Loucy (cell line): ENCODE measurements around the gene ESYT2.
"Not testable (repeated sequence)": the region's sequence is repeated elsewhere in the genome, so short reads cannot be mapped to it uniquely, and the experiment has no call there.

ENCODE experiments used
- H2AFZ ChIP-seq: fragments of 200-600 bp; sonication (generic); 2 replicates; pipeline ENCODE4 v1.6.0; 2016; ENCODE audit warnings: antibody characterized with exemption, mild to moderate bottlenecking, low read length, moderate library complexity
- H3F3A ChIP-seq: fragments of 200-600 bp; 2 replicates; pipeline ENCODE4 v1.6.0; 2016; ENCODE audit warnings: antibody characterized with exemption, low read depth, mild to moderate bottlenecking
- H3K27me3 ChIP-seq: fragments of 200-600 bp; sonication (generic); 2 replicates; pipeline ENCODE4 v1.6.1; 2014; ENCODE audit warnings: low read length, mild to moderate bottlenecking; ENCODE audit not compliant: insufficient read depth, poor library complexity, severe bottlenecking
- H3K36me3 ChIP-seq: fragments of 200-600 bp; sonication (generic); 2 replicates; pipeline ENCODE4 v1.6.1; 2016; ENCODE audit warnings: low read length; ENCODE audit not compliant: insufficient read depth
- H3K4me1 ChIP-seq: fragments of 200-600 bp; sonication (generic); 2 replicates; pipeline ENCODE4 v1.5.1; 2014; ENCODE audit warnings: low read length, mild to moderate bottlenecking; ENCODE audit not compliant: insufficient read depth, poor library complexity, severe bottlenecking
- H3K4me2 ChIP-seq: fragments of 200-600 bp; sonication (generic); 2 replicates; pipeline ENCODE4 v1.6.0; 2014; ENCODE audit warnings: antibody characterized with exemption, low read length, low read depth, mild to moderate bottlenecking; ENCODE audit not compliant: poor library complexity, severe bottlenecking
- H3K4me3 ChIP-seq: fragments of 200-600 bp; sonication (generic); 2 replicates; pipeline ENCODE4 v1.5.1; 2014; ENCODE audit warnings: low read length, mild to moderate bottlenecking, mixed read lengths; ENCODE audit not compliant: poor library complexity, severe bottlenecking
- H3K79me2 ChIP-seq: fragments of 200-600 bp; sonication (generic); 2 replicates; pipeline ENCODE4 v1.6.1; 2014; ENCODE audit warnings: low read length; ENCODE audit not compliant: insufficient read depth
- H3K9ac ChIP-seq: fragments of 200-600 bp; sonication (generic); 2 replicates; pipeline ENCODE4 v1.6.0; 2014; ENCODE audit warnings: mild to moderate bottlenecking, low read depth, low read length, moderate library complexity; ENCODE audit not compliant: poor library complexity, severe bottlenecking
- H3K9me2 ChIP-seq: fragments of 200-600 bp; sonication (generic); replicated peaks from 2 replicates; pipeline ENCODE4 v1.6.1; 2016; ENCODE audit warnings: low read depth, low read length, mixed read lengths
- H3K9me3 ChIP-seq: fragments of 200-600 bp; sonication (generic); 2 replicates; pipeline ENCODE4 v1.6.1; 2014; ENCODE audit warnings: mild to moderate bottlenecking, antibody characterized with exemption, low read length, low read depth; ENCODE audit not compliant: insufficient read depth
- H4K20me1 ChIP-seq: fragments of 200-600 bp; sonication (generic); 2 replicates; pipeline ENCODE4 v1.6.0; 2014; ENCODE audit warnings: antibody characterized with exemption, low read length, mild to moderate bottlenecking; ENCODE audit not compliant: insufficient read depth, poor library complexity, severe bottlenecking
- EZH2phosphoT487 ChIP-seq: fragments of 200-600 bp; IDR thresholded peaks from 2 replicates; pipeline ENCODE4 v1.6.1; 2018; ENCODE audit warnings: antibody characterized with exemption, mild to moderate bottlenecking, moderate library complexity, borderline replicate concordance
- TF ChIP-seq, protein P1 (sequence below): fragments of 200-600 bp; sonication (generic); conservative IDR thresholded peaks from 2 replicates; pipeline ENCODE4 v1.5.1; 2014; ENCODE audit warnings: mild to moderate bottlenecking, antibody characterized with exemption, low read length

The ESYT2 gene, protein sequence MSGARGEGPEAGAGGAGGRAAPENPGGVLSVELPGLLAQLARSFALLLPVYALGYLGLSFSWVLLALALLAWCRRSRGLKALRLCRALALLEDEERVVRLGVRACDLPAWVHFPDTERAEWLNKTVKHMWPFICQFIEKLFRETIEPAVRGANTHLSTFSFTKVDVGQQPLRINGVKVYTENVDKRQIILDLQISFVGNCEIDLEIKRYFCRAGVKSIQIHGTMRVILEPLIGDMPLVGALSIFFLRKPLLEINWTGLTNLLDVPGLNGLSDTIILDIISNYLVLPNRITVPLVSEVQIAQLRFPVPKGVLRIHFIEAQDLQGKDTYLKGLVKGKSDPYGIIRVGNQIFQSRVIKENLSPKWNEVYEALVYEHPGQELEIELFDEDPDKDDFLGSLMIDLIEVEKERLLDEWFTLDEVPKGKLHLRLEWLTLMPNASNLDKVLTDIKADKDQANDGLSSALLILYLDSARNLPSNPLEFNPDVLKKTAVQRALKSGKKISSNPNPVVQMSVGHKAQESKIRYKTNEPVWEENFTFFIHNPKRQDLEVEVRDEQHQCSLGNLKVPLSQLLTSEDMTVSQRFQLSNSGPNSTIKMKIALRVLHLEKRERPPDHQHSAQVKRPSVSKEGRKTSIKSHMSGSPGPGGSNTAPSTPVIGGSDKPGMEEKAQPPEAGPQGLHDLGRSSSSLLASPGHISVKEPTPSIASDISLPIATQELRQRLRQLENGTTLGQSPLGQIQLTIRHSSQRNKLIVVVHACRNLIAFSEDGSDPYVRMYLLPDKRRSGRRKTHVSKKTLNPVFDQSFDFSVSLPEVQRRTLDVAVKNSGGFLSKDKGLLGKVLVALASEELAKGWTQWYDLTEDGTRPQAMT

DNA sequence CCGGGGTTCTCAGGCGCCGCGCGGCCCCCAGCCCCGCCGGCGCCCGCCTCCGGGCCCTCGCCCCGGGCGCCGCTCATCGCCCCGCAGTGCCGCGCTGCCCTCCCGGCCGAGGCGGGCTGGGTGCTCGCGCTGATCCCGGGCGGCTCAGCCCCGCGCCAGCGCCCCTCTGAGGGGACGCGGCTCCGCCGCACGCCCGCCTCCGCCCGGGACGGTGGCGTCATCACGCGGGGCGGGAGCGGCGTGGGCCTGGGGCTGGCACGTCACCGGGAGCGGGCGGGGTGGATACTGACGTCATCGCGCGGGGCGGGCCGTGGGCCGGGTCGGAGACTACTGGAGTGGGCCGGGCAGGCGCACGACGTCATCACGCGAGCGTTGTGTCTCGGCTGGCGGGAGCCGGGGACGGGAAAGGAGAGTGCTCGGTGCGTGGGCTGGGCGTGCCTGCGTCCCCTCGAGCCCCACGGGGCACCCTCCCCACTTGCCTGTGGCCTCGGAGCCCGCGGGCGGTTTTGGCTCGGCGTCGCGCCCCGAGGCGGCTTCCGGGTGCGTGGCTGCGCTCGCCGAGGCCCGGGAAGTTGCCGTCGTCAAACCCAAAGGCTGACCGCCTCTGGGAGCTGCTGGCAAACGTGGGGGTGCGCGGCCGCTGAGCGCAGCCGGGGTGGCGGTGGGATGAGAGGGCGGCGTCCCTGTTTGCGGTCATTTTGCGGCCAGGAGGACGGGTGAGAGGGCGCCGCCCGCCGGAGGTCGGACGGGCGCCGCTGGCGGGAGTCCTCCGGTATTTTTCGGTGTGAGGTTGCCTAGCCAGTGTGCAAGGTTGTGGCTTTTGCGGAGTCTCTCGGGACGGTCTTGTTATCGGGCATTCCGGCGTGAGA lies at the start of gene ESYT2:
ESYT2 (minus strand) TSS at position 168 of the 869 bp plus-strand sequence; CDS start at position 77, 91 bp downstream.
- H2AFZ ChIP-seq, result peak within 1 kb of the TSS; percentile 84
- no peaks in the 10 kb centered on the region for H3K27me3 ChIP-seq
- H3K4me2 ChIP-seq, result peak within 1 kb of the TSS; percentile 93
- TF ChIP-seq EZH2phosphoT487, result no peak
- TF ChIP-seq, protein P1, sequence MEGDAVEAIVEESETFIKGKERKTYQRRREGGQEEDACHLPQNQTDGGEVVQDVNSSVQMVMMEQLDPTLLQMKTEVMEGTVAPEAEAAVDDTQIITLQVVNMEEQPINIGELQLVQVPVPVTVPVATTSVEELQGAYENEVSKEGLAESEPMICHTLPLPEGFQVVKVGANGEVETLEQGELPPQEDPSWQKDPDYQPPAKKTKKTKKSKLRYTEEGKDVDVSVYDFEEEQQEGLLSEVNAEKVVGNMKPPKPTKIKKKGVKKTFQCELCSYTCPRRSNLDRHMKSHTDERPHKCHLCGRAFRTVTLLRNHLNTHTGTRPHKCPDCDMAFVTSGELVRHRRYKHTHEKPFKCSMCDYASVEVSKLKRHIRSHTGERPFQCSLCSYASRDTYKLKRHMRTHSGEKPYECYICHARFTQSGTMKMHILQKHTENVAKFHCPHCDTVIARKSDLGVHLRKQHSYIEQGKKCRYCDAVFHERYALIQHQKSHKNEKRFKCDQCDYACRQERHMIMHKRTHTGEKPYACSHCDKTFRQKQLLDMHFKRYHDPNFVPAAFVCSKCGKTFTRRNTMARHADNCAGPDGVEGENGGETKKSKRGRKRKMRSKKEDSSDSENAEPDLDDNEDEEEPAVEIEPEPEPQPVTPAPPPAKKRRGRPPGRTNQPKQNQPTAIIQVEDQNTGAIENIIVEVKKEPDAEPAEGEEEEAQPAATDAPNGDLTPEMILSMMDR, result peak; percentile 23; the same call in 1 of the 2 replicates
- H3F3A ChIP-seq, result 0 out of 2 replicates have a peak, but pooled peaks cover 7% of the 10 kb centered on the region
- H3K36me3 ChIP-seq, result no peaks in the 10 kb centered on the region
- no peaks in the 10 kb centered on the region for H3K9me3 ChIP-seq
- H3K9ac ChIP-seq, result peak within 1 kb of the TSS; percentile 89
- peaks cover 9% of the 10 kb centered on the region for H4K20me1 ChIP-seq
- H3K4me3 ChIP-seq, result peak within 1 kb of the TSS; percentile 77
- peaks cover 42% of the 10 kb centered on the region for H3K4me1 ChIP-seq
- H3K79me2 ChIP-seq, result peaks cover 45% of the 10 kb centered on the region
- no peaks in the 10 kb centered on the region for H3K9me2 ChIP-seq

DNA sequence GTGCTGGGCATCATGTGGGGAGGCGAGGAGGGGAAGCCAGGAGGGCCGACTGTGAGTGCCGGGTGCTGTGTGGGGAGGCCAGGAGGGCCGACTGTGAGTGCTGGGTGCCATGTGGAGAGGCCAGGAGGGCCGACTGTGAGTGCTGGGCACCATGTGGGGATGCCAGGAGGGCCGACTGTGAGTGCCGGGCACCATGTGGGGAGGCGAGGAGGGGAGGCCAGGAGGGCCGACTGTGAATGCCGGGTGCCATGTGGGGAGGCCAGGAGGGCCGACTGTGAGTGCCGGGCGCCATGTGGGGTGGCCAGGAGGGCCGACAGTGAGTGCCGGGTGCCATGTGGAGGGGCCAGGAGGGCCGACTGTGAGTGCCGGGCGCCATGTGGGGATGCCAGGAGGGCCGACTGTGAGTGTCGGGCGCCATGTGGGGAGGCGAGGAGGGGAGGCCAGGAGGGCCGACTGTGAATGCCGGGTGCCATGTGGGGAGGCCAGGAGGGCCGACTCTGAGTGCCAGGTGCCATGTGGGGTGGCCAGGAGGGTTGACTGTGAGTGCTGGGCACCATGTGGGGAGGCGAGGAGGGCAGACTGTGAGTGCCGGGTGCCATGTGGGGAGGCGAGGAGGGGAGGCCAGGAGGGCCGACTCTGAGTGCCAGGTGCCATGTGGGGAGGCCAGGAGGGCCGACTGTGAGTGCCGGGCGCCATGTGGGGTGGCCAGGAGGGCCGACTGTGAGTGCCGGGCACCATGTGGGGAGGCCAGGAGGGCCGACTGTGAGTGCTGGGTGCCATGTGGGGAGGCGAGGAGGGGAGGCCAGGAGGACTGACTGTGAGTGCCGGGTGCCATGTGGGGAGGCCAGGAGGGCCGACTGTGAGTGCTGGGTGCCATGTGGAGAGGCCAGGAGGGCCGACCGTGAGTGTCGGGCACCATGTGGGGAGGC lies 49.1 kb upstream of the ESYT2 start:
- H3K4me2 ChIP-seq, H3K36me3 ChIP-seq: not testable (repeated sequence)

DNA sequence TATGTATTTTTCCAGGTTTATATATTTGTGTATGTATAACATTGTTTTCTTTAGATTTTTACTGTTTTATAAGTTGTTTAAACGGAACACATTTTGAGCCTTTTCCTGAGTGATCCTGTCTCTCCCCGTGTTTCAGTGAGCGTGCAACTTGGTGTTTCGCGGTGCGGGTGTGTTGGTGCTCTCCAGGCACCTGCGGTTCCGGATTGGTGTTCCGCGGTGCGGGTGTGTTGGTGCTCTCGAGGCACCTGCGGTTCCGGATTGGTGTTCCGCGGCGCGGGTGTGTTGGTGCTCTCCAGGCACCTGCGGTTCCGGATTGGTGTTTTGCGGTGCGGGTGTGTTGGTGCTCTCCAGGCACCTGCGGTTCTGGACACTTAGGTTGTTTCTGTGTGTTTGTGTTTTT lies 47.7 kb upstream of the ESYT2 start:
- TF ChIP-seq EZH2phosphoT487, result no peak
- TF ChIP-seq, protein P1, result no peak

More for the DNA sequence above, 49.1 kb upstream of the ESYT2 start:
- not testable (repeated sequence) for H3K79me2 ChIP-seq, H3K4me1 ChIP-seq, H3K9me2 ChIP-seq, H4K20me1 ChIP-seq, H3K27me3 ChIP-seq, H3F3A ChIP-seq, H2AFZ ChIP-seq, H3K9me3 ChIP-seq, H3K9ac ChIP-seq, H3K4me3 ChIP-seq

More for the DNA sequence above, 47.7 kb upstream of the ESYT2 start:
- Histone ChIP-seq H3K36me3 (no peaks in the 10 kb centered on the region), H3K4me1 (no peaks in the 10 kb centered on the region), H2AFZ (no peak overlapping the region), H3K9ac (no peak overlapping the region), H3K27me3 (no peaks in the 10 kb centered on the region), H3K79me2 (no peaks in the 10 kb centered on the region), H3F3A (no peaks in the 10 kb centered on the region), H3K4me3 (no peak overlapping the region), H4K20me1 (no peaks in the 10 kb centered on the region), H3K9me2 (no peaks in the 10 kb centered on the region), H3K4me2 (no peak overlapping the region), H3K9me3 (no peaks in the 10 kb centered on the region)
